Measurements from ENCODE around the gene TIA1. TPM values are rescaled to one million over a fixed set of nuclear protein-coding genes. Genes with fewer than 3 reads are reported as not detected.
"Not testable (repeated sequence)": the region's sequence is repeated elsewhere in the genome, so short reads cannot be mapped to it uniquely, and the experiment has no call there.

The TIA1 gene
- total RNA-seq, 4 donors from 2014 or later, result 74.1 to 141 (median 106) TPM

DNA sequence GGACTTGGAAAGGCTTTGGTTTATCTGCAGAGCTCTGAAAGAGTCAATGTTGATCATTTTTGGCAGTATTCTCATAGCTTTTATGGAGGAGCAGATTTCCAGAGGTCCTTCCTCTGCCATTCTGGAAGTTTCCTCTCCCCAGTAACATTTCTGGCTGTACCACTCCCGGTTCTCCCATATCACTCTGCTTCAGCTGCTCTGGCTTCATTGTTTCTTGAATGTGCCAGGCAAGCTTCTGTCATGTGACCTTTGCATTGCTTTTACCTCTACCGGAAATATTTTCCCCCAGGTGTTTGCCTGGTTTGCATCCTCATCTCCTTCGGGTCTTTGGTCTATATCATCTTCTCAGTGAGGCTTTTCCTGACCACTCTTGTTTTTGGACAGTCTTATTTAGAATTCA is 21.9 kb upstream of the TIA1 start:
- Histone ChIP-seq H3K27ac (no peak overlapping the region), H3K27me3 (no peaks in the 10 kb centered on the region), H3K36me3 (peaks cover 0 to 45% (median 5%) of the 10 kb centered on the region in 3 donors), H3K9me3 (no peaks in the 10 kb centered on the region), H3K4me3 (no peak overlapping the region), H3K4me1 (no peaks in the 10 kb centered on the region)
- no peak for TF ChIP-seq POLR2A (IDR thresholded peaks at IDR 0.05)
- no peak for TF ChIP-seq EP300 (IDR thresholded peaks at IDR 0.05)
- TF ChIP-seq, protein P1, sequence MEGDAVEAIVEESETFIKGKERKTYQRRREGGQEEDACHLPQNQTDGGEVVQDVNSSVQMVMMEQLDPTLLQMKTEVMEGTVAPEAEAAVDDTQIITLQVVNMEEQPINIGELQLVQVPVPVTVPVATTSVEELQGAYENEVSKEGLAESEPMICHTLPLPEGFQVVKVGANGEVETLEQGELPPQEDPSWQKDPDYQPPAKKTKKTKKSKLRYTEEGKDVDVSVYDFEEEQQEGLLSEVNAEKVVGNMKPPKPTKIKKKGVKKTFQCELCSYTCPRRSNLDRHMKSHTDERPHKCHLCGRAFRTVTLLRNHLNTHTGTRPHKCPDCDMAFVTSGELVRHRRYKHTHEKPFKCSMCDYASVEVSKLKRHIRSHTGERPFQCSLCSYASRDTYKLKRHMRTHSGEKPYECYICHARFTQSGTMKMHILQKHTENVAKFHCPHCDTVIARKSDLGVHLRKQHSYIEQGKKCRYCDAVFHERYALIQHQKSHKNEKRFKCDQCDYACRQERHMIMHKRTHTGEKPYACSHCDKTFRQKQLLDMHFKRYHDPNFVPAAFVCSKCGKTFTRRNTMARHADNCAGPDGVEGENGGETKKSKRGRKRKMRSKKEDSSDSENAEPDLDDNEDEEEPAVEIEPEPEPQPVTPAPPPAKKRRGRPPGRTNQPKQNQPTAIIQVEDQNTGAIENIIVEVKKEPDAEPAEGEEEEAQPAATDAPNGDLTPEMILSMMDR (IDR thresholded peaks at IDR 0.05), result no peak
- no peak for DNase-seq (ENCODE audit: low spot score in 2 of 2)
- WGBS, 2 donors, result 84 to 91% methylated on average over 3 of the region's 3 CpGs

GRCh38 chr2:70269422-70270302 is 21.2 kb upstream of the TIA1 start:
- not testable (repeated sequence) for H3K4me1 ChIP-seq; H3K27me3 ChIP-seq; H3K4me3 ChIP-seq; DNase-seq (ENCODE audit: low spot score in 2 of 2); H3K27ac ChIP-seq; H3K9me3 ChIP-seq
- 91 to 93% methylated on average over 18 of the region's 18 CpGs for WGBS, 2 donors
- H3K36me3 ChIP-seq, result peaks cover 0 to 45% (median 0%) of the 10 kb centered on the region in 3 donors

GRCh38 chr2:70266925-70267324 is 18.5 kb upstream of the TIA1 start:
- not testable (repeated sequence) for H3K9me3 ChIP-seq; H3K4me3 ChIP-seq; H3K27me3 ChIP-seq; H3K27ac ChIP-seq; H3K4me1 ChIP-seq; DNase-seq (ENCODE audit: low spot score in 2 of 2)
- peaks cover 0 to 70% (median 0%) of the 10 kb centered on the region in 3 donors for H3K36me3 ChIP-seq
- 96 to 98% methylated on average over 17 to 26 of the region's 30 CpGs for WGBS, 2 donors

- H3K36me3 ChIP-seq, result peaks cover 0 to 69% (median 0%) of the 10 kb centered on the region in 3 donors
- no peak overlapping the region for H3K27ac ChIP-seq
- no peak overlapping the region for H3K4me3 ChIP-seq
- H3K9me3 ChIP-seq, result no peaks in the 10 kb centered on the region
- DNase-seq (ENCODE audit: low spot score in 2 of 2), result no peak
- peaks cover 0 to 40% (median 21%) of the 10 kb centered on the region in 4 donors for H3K4me1 ChIP-seq
- 84 to 85% methylated on average over 1 of the region's 1 CpG for WGBS, 2 donors
- TF ChIP-seq EP300 (IDR thresholded peaks at IDR 0.05) (no peak), POLR2A (IDR thresholded peaks at IDR 0.05) (no peak)
- TF ChIP-seq, protein P1 (IDR thresholded peaks at IDR 0.05), result no peak
- H3K27me3 ChIP-seq, result no peaks in the 10 kb centered on the region
Measured at GRCh38 chr2:70261501-70261900, 13.1 kb upstream of the TIA1 start.

GRCh38 chr2:70258532-70258875 is 10.1 kb upstream of the TIA1 start:
- Histone ChIP-seq H3K36me3 (peaks cover 0 to 39% (median 0%) of the 10 kb centered on the region in 3 donors), H3K4me1 (peaks cover 0 to 40% (median 21%) of the 10 kb centered on the region in 4 donors), H3K27ac (peak overlapping the region; percentile 85 to 94 (median 89)), H3K27me3 (no peaks in the 10 kb centered on the region), H3K4me3 (peak overlapping the region; percentile 54 to 88 (median 64)), H3K9me3 (no peaks in the 10 kb centered on the region)
- WGBS, 2 donors, result 3 to 4% methylated on average over 4 to 12 of the region's 12 CpGs
- TF ChIP-seq, protein P1 (IDR thresholded peaks at IDR 0.05), result no peak
- TF ChIP-seq EP300 (IDR thresholded peaks at IDR 0.05), result no peak
- no peak for TF ChIP-seq POLR2A (IDR thresholded peaks at IDR 0.05)
- peak; percentile 61 for DNase-seq (ENCODE audit: low spot score in 2 of 2)

- Histone ChIP-seq H3K27me3 (no peaks in the 10 kb centered on the region), H3K4me1 (peaks cover 0 to 23% (median 15%) of the 10 kb centered on the region in 4 donors), H3K27ac (no peak overlapping the region), H3K4me3 (no peak overlapping the region), H3K36me3 (peaks cover 0 to 12% (median 0%) of the 10 kb centered on the region in 3 donors), H3K9me3 (no peaks in the 10 kb centered on the region)
- WGBS, 2 donors, result 93 to 94% methylated on average over 8 of the region's 8 CpGs
- no peak for TF ChIP-seq EP300 (IDR thresholded peaks at IDR 0.05)
- TF ChIP-seq, protein P1 (IDR thresholded peaks at IDR 0.05), result no peak
- TF ChIP-seq POLR2A (IDR thresholded peaks at IDR 0.05), result no peak
- DNase-seq (ENCODE audit: low spot score in 2 of 2), result no peak
Measured at GRCh38 chr2:70255637-70256314, 7.3 kb upstream of the TIA1 start.
